GM21360 (cell line): ENCODE results near the gene FLG2.

Source experiments
- ATAC-seq: cut with Tn5 transposase; IDR thresholded peaks from one replicate; pipeline ENCODE4 v1.9.1; 2021; ENCODE audit warnings: mild to moderate bottlenecking, moderate library complexity; ENCODE audit not compliant: unreplicated experiment

Gene FLG2

DNA sequence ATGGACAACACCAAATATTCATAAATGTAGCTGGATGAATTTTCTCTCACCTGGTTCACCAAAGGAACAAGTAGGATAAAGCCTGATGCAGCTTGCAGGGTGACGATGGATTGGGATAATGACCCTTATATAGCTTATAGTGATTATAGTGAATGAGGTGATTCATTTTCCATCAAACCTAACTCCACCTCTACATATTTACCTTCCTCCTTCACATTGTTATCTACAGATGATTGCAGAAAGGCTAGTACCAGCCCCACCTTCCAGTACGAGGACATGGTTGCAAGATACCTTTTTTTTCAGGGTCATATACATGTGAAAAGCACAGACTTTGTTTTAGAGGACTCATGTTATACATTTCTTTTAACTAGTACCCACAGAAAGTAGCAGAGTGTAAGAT lies at the start of gene FLG2:
FLG2 (minus strand) TSS at position 101 of the 400 bp plus-strand sequence. CDS start 1,122 bp downstream, outside the sequence.
- no peak for ATAC-seq

DNA sequence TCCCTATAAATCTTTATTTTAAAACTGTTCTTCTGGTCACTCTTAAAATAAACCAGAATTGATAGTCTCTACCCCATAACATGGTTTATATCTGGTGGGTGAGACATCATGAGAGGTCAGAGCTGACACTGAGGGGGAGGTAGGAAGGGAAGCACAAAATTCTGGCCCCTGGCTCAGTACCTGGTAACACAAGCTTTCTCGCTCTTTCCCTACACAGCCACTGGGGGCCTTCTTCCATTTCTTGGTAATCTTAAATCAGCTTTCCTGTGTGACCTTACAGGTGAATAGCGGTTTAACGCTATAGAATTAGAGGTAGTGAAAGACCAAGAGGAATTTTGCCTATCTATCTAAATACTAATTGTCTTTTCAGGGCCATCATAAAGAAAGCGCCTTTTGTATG lies 48.9 kb upstream of the FLG2 start:
- ATAC-seq, result no peak

DNA sequence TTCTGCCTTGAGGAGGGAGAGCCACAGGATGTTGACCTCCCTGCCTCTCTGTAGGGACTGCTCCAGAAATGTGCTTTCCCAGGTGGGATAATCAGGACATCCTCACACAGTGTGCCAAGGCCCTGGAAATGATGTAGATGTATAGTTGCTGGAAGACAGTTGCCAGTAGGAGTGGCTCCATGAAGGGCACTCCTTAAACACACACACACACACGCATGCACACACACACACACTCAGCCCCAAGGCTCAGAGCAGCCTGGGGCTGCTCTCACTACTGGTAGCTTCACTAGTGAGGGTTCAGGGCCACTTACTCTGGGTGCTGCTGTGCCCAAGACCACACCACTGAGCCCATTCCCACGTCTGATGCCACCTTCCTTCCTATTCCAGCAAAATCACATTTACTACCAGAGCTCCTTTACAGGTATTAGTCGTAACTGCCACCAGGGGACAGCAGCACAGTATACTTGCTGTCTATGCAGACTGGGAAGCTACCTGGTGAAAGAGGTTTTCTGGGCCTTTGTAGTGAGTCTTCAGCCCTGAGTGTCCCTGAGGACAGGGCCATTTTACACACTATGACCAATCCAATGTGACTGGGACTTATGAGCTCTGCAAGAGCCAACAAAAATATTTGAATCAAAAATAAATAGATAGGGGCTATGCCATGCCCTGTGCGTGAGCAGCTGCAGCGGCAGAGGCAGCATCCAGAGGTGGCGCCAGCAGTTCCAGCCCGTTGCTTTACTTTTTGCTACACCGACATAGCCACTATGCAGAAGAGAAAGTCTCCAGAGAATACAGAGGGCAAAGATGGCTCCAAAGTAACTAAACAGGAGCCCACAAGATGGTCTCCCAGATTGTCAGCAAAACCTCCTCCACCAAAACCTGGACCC lies 39.2 kb upstream of the FLG2 start:
- ATAC-seq, result no peak

DNA sequence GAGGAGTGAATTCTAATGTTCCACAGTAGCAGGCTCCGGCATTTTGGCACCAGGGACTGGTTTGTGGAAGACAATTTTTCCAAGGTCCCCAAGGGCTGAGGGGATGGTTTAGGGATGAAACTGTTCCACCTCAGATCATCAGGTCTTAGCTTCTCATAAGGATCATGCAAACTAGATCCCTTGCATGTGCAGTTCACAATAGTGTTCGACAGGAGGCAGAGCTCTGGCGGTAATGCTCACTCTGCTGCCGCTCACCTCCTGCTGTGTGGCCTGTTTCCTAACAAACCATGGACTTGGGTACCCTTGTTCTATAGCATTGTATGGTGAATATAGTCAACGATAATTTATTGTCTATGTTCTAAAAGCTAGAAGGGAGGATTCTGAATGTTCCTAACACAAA lies 37.7 kb upstream of the FLG2 start:
- no peak for ATAC-seq

DNA sequence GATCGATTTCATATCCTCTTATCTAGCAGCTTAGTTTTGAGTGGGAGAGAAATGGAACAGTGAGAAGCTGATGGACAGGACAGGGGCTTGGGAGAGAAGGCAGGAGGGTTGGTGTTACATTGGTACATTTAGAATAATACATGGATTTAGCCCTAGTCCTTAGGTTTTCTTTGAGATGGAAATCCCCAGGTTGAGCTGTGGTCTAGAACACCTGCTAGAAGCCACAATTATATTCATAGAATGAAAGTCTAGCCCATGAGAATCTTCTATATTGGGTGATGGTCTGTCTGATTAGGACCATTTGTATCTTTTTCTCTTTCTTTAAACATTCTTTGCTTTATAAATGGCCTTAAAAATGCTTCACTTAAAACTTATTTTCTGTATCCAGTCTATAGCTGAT lies 34.3 kb upstream of the FLG2 start:
- ATAC-seq, result no peak

DNA sequence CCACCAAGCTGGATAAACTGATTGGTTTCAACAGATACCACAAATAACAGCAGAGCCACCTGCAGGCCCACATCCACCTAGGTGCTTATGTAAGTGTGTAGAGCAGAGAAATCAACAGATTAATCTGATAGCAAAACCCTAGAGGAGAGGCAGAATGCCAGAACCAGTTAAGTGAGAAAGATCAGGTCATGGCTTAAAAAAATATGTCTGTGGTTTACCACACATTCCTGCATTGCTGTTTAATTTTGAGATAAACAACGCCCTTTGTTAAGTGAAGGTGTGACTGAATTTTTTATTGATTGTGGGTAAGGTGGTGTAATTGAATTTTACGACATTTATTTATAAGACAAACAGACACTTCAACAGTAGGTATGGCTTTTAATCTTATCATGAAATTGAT lies 33.1 kb upstream of the FLG2 start:
- ATAC-seq, result no peak

DNA sequence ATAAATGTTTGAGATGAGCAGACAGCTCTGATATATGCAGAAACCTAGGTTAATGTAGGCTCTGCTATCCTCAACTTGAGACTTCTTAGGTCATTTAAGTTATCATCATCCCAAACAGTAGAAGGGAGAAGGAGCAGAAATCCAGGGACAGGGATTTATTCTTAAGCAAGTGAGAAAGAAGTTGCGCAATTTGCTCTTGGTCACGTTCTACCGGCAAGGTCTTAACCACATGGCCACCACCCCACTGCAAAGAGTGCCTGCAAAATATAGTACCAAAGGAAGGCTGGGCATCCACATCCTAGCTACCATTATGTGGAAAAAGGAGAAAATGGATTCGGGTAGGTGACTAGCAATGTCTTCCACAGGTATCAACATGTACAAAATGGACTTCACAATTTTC lies 29.1 kb upstream of the FLG2 start:
- ATAC-seq, result no peak

DNA sequence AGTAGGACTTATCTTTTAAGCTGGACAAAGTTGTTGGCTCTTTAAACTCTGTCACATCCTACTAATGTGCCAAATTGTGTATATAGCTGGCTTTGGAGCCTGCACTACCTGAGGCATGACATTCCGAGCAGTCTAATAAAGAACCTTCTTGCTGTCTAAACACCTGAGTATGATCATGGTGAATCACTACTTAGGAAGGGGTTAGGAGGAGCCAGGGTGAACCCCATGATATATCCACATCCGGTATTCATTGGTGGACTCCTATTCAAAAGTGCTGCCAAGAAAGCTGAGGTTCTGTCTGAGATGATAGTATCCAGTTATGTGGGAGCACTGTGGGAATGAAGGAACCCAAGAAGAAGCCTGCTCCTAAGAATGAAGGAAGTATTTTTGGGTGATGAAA lies 27.1 kb upstream of the FLG2 start:
- ATAC-seq, result no peak

DNA sequence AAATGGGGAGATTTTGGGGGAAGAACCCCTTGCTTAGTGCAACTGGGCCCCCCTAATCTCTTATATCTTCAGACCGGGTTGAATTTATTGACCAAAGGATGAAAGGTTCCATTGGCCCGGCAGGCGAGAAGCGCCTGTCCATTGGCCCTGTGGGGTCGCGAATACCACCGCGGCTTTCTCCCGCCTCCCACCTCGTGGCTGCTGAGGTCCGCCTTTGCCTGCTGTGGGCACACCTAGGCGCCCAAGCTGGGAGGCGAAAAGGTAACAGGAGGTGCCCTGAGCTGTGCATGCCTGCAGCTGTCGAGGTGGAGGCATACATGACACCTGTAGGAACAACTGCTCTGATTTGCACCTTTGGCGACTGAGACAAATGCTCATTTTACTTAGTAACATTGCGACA lies 21.1 kb upstream of the FLG2 start:
- ATAC-seq, result no peak

DNA sequence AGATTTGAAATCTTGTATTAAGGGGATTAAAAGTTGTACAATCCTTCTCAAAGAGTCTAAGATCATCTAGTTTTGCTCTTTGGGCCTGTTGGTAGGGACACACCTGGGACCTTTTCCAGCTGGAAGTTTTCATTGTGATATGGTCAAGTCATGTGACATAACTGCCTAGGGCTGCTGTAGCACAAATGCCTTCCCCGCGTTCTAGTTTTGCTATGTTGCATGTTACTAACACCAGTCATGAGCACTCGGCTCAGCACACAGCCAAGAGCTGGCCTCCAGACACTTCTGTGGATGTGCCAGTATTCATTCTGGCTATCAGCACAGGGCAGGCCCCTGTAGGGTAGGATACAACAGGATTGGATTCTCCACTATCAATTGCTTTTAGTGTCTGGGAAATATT lies 14.6 kb upstream of the FLG2 start:
- ATAC-seq, result no peak

DNA sequence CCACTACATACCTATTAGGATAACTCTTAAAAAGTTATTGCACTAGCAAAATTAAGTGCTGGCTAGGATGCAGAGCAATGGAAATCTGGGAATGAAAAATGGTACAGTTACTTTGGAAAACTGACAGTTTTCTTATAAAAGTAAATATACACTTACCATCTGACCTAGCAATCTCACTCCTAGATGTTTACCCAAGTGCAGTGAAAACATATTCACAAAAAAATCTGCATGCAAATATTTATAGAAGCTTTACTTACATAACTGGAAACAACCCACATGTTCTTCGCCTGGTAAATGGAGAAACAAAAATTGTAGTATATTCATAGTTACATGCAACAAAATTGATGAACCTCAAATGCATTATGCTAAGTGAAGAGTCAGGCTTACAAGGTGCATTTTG lies 12.9 kb upstream of the FLG2 start:
- ATAC-seq, result no peak

DNA sequence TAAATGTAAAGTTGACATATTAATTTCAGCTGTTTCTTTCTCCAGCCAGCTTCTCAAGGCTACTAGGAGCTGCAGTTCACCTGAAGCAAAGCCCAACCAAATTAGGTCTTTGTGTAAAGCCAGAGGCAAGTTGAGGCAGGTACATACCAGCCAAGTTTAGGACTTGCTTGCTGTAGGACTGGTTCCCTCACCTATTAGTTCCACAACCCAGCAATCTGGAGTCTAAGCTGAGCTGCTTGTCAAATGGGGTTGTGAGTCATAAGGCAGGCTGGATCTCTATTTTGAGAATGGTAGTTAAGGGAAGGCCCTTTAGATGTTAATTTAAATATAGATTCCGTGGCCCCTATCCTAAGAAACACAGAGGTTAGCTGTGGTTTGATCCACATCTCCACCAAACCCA lies 7.6 kb upstream of the FLG2 start:
- no peak for ATAC-seq

DNA sequence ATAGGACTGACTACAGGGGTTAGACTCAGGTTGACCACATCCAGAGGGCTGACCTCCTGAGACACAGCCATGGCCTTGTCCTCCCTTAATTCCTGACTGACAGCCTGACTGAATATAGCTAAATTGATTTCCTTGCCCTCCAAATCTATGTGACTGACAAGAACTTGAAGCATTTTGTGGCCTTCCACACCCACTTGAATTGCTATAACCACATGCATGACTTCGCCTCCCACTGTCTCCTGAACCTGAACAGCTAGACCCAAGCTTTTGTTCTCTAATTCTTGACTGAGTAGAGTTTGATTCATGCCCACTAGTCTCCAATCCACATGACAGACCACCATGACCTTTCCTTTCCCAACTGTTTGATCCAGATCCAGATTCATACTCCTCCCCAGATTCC lies 3.1 kb downstream of the FLG2 start:
- no peak for ATAC-seq

DNA sequence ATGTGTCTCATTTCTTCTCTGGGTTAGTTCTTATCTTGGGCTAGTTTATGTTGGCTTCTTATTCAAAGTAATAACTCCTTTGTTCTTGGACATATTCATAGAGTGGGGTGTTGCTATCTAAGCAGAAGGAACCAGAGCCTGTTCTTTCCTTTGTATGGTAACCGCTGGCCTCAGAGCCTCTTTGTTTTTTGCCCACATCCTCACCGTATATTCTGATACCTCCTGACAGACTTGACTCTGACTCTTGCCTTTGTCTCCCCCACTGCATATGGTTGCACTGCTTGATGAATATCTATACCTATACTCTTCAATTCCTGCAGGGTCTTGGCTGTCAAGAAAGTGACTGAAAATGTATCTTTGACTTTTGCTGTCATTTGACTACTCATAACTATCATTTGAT lies 10.2 kb downstream of the FLG2 start:
- ATAC-seq, result no peak

DNA sequence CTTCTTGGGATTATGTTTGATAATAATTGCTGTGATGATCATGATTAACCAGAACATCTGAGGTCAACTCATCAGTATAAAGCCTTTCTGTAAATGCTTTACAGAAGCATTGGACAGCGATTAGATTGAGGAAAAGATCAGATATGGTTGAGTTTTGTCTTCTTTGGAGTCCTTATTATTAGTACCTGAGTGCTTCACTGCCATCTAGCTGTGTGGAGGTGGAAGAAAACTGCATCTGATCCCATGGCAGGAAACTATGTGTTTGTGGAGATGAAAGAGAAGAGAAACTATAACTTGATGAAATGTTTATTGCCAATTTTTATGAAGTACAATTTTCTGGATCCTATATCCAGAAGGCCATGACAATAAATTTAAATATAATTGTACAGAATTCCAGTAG lies 11.4 kb downstream of the FLG2 start:
- no peak for ATAC-seq

DNA sequence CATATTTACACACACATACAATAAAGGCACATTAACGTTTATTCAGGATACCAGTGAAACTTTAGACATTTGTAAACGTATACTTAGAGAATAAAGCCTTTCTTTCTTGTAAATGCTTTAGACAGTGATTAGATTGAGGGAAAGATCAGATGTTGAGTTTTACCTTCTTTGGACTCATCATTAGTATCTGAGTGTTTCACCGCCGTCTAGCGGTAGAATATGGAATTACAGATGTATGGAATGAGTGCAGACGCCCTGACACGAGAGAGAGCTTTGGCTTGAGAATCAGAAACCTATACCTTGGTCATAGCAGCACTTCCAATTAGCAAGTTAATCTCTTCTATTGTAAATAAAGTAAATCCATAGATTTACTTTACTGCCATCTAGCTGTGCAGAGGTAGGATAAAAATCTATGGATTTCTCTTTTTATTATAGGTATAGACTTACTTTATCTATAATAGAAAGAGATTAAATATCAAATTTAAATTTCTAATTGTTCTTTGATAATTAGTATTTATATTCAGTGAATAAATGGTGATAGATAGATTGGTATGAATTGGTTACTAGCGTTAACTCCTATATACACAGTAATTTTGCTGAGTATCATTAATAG lies 12.6 kb downstream of the FLG2 start:
- ATAC-seq, result no peak

DNA sequence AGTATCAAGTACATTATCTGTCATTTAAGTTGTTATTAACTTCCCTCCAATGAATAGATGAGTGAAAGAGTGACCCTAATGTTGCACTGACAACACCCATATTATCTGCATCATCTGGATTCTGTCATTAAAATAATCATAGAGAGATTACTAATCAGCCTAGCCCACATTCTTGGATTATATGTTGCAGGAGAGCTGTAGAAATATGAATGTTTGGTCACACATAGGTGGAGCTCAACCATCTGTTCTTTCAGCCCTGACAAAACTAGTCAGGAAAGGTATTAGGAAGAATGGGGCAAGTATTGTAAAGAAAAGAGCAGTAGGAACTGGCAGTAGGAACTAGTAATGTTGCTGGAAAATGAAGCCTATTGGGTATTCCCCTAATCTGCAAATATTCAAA lies 15.4 kb downstream of the FLG2 start:
- no peak for ATAC-seq

DNA sequence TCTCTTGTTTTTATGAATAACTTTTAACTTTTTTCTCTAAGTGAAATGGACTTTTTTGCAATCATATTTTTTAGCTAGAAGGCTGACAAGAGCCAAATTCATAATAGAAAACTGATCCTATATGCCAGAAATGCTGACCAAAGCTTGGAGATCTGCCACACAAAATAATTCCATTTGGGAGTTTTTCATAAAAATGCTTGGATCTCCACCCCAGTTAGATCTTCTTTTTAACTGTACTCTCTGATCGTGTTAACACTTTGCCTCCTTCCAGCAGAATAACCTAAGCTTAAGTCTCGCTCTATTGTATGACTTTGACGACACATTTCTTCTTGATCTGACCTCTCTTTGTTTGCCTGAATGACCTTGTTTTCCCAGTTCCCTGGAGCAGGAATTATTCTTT lies 16.8 kb downstream of the FLG2 start:
- ATAC-seq, result no peak

DNA sequence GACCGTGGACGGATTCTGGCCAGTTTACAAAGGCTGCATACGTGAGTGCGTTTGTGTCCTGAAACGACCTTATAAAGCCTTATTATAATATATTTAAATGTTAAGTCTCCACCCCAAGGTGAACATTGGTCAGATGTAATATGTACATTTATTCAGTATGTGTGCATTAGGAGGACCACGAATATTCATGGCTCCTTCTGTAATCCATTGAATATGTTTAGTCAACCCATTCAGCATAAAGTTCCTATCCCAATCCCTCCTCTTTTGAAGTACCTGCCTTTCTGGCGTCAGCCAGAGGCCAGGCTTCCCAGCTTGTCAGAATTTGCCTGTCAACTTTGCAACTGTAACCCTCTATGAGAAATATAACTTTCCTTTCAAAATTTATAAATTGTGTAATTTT lies 24.4 kb downstream of the FLG2 start:
- ATAC-seq, result no peak

DNA sequence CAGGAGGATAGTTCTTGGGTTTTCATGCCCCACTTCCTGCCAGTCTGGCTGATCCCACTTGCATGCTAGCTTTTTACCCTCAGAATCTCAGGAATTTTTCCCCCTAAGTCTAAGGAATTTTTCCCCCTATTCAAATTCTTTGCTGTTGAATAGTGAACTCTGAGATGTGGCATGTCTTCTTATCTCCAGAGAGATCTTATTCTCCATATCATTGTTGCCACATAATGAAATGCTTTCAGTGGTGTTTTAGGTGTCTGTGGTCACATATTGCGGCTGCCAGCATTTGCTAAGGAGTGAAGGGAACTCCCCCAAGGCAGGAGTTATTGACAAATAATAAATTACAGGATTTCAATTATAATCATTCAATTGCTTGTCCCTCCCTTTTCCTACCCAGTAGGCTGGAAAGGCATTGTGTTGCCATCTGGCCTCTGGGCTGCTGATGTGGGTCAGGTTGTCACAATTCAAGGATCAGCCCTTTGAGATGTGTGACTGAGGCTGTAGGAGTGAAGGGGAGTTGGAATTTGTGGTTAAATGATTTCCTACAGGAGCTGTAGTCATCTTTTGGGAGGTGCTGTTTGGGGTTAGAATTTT lies 30.9 kb downstream of the FLG2 start:
- no peak for ATAC-seq

DNA sequence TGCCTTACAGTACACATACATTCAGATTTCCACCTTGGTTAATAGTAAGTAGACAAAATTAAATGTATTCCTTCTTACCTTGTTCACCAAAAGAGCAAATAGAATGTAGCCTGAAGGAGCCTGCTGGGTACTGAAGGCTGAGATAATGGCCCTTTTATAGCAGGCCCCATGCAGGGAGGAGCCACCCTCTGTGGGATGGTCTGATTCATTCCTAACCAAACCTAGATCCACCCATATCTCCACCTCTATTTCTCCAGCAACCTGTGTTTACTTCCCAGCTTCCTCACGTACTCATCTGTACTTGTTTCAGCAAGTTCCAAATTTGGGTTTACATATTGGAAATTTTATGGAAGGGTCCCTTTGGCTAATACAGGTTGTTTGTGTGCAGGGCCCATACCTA lies 34.7 kb downstream of the FLG2 start, which contains the start of gene FLG:
FLG (minus strand) TSS at position 129 of the 400 bp plus-strand sequence. CDS start 9,783 bp downstream, outside the sequence.
- no peak for ATAC-seq

DNA sequence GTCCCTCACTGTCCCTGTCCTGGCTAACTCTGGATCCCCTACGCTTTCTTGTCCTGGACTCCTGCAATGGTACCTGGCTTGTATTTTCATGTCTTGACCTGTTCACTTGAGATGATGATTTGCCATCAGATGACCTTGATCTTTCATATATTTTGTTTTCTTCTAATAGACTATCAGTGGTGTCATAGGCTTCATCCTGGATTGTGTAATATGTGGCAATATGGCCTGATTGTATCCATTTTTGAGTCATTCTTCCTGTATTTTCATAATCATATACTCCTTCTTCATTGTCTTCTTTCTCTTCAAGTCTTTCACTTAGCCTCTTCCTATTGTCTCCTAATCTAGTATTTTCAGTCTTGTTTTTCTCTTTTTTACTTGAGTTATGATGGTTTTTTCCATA lies 45.8 kb downstream of the FLG2 start:
- no peak for ATAC-seq
